ENCODE results near the gene ADRA2A.

Gene ADRA2A

DNA sequence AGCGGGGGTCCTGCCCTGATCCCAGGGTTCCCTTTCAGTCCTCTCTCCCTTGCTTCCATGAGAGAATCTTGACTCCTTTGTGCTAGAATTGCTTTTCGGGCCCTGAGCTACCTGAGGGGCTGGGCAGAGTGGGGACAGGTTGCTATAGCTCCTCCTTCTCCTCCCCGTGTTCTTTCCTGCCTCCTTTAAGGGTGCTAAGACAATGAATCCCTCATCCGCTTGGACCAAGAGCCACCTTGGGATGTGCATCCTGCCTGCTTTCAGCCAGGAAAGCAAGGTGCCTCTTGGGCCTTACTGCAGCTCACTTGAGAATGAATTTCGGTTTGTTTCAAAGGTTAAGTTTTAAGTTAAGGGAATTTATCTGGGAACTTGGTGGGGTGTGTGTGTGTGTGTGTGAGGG lies 53.6 kb downstream of the ADRA2A start:
- no peak for DNase-seq

Measured in nucleus accumbens (tissue), 56 donors.